Measurements from ENCODE around the gene CCAR1.

GRCh38 chr10:68831961-68832455, 111.0 kb downstream of the CCAR1 start:
- TF ChIP-seq, protein P1, sequence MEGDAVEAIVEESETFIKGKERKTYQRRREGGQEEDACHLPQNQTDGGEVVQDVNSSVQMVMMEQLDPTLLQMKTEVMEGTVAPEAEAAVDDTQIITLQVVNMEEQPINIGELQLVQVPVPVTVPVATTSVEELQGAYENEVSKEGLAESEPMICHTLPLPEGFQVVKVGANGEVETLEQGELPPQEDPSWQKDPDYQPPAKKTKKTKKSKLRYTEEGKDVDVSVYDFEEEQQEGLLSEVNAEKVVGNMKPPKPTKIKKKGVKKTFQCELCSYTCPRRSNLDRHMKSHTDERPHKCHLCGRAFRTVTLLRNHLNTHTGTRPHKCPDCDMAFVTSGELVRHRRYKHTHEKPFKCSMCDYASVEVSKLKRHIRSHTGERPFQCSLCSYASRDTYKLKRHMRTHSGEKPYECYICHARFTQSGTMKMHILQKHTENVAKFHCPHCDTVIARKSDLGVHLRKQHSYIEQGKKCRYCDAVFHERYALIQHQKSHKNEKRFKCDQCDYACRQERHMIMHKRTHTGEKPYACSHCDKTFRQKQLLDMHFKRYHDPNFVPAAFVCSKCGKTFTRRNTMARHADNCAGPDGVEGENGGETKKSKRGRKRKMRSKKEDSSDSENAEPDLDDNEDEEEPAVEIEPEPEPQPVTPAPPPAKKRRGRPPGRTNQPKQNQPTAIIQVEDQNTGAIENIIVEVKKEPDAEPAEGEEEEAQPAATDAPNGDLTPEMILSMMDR (conservative IDR thresholded peaks at IDR 0.05), result no peak
- no peak for TF ChIP-seq ZFX (IDR thresholded peaks at IDR 0.05)
